Common myeloid progenitor, CD34-positive (primary cell): ENCODE data around the gene ZNF792.
"Not testable (repeated sequence)": the region's sequence is repeated elsewhere in the genome, so short reads cannot be mapped to it uniquely, and the experiment has no call there.

Experiments
- CTCF ChIA-PET: fragments of 350-600 bp; sonication (Branson Sonifier 250); formaldehyde crosslinking; loops from one replicate; lab custom pipeline; 2021; ENCODE audit warnings: antibody characterized with exemption; lab: Charles Lee
- POLR2A ChIA-PET: fragments of 350-600 bp; sonication (Branson Sonifier 250); formaldehyde crosslinking; loops from one replicate; lab custom pipeline; 2021; ENCODE audit warnings: antibody characterized with exemption; lab: Charles Lee
- DNase-seq, 3 donors: peaks; one replicate each; pipeline versions ENCODE4 v3.0.0 to v3.0.0-alpha.2; 2013
- H3K27ac ChIP-seq, 2 experiments: 1 replicate in 1 of 2; 2 replicates in 1 of 2; pipeline ENCODE4 v1.7.0; 2013; ENCODE audit warnings: inconsistent platforms in 2 of 2, low read length in 2 of 2, mild to moderate bottlenecking in 2 of 2, low read depth in 1 of 2, moderate library complexity in 1 of 2; ENCODE audit not compliant: severe bottlenecking in 2 of 2, insufficient read depth in 1 of 2, poor library complexity in 1 of 2
- H3K27me3 ChIP-seq, 5 experiments: replicated peaks in 2 of 5; 1 replicate in 3 of 5; 2 replicates in 2 of 5; pipeline versions ENCODE4 v1.6.1 to v1.7.0; 2013; ENCODE audit warnings: low read length in 4 of 5, mild to moderate bottlenecking in 2 of 5, moderate library complexity in 2 of 5, inconsistent platforms in 1 of 5; ENCODE audit not compliant: insufficient read depth in 5 of 5, control insufficient read depth in 4 of 5
- H3K36me3 ChIP-seq, 4 experiments: 1 replicate in 2 of 4; 2 replicates in 2 of 4; pipeline versions ENCODE4 v1.6.1 to v1.7.0; 2013; ENCODE audit warnings: low read length in 3 of 4, control low read depth in 1 of 4, mild to moderate bottlenecking in 1 of 4; ENCODE audit not compliant: control insufficient read depth in 4 of 4, insufficient read depth in 4 of 4
- H3K4me1 ChIP-seq, 4 experiments: 1 replicate in 3 of 4; 2 replicates in 1 of 4; pipeline versions ENCODE4 v1.6.1 to v1.7.1; 2013; ENCODE audit warnings: low read length in 3 of 4, mild to moderate bottlenecking in 3 of 4, control low read depth in 1 of 4, inconsistent platforms in 1 of 4, moderate library complexity in 1 of 4; ENCODE audit not compliant: control insufficient read depth in 4 of 4, insufficient read depth in 4 of 4; ENCODE audit errors: control extremely low read depth in 1 of 4
- H3K4me3 ChIP-seq, 7 experiments: 1 replicate in 4 of 7; 2 replicates in 3 of 7; pipeline versions ENCODE4 v1.5.1 to v1.7.0; 2013; ENCODE audit warnings: mild to moderate bottlenecking in 7 of 7, low read length in 6 of 7, moderate library complexity in 6 of 7, inconsistent platforms in 2 of 7, low read depth in 2 of 7, control low read depth in 1 of 7; ENCODE audit not compliant: insufficient read depth in 4 of 7, control insufficient read depth in 1 of 7; ENCODE audit errors: extremely low read depth in 1 of 7
- H3K9me3 ChIP-seq, 5 experiments: 1 replicate in 4 of 5; 2 replicates in 1 of 5; pipeline versions ENCODE4 v1.6.1 to v1.7.1; 2013; ENCODE audit warnings: low read length in 4 of 5, mild to moderate bottlenecking in 2 of 5, inconsistent platforms in 1 of 5, low read depth in 1 of 5, moderate library complexity in 1 of 5; ENCODE audit not compliant: control insufficient read depth in 4 of 5, insufficient read depth in 2 of 5; ENCODE audit errors: control extremely low read depth in 1 of 5
- WGBS: methylation state at CpG from one replicate; pipeline ENCODE4 v1.1.5; 2013; ENCODE audit not compliant: insufficient coverage; 5-methylcytosine and 5-hydroxymethylcytosine counted together

Gene ZNF792

DNA sequence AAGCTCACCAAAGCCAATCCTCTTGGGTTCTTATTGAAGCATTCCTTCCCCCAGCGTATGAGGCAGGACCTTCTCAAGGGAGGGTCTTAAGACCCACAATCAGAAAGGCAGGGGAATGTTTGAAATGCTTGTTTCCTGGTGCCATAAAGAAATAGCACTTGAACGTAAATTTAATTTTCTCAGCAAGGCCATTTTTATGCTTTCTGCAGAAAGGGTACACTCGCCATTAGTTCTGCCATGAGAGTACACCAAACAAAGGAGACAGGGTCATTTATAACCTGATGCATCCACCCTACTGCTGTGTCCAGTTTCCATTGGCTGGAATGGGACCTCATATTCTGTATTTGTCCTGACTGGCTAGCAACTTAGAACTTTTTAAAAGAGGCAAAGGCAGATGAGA is 46.9 kb downstream of the ZNF792 start:
- POLR2A ChIA-PET, DNase-seq, CTCF ChIA-PET, H3K4me1 ChIP-seq, H3K36me3 ChIP-seq, H3K4me3 ChIP-seq, H3K27me3 ChIP-seq, H3K27ac ChIP-seq: not testable (repeated sequence)
- WGBS = 100% methylated on average over 3 of the region's 3 CpGs
- H3K9me3 ChIP-seq = peaks cover 3 to 35% (median 13%) of the 10 kb centered on the region in 5 experiments

DNA sequence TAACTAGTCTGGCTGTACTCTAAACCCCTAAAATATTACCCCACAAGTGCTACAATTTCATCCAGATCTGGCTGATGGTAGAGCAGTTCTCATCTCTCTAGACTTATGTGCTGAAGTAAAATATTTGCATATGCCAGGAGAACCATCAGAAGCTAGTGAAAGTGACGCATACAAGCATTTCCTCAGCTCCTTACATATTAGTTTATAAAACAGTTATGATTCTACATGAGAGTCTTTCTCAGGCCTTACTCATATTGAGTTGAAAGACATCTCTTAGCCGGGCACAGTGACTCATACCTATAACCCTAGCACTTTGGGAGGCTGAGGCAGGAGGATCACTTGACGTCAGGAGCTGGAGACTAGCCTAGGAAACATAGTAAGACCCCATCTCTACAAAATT is 53.3 kb downstream of the ZNF792 start:
- WGBS = 100% methylated on average over 1 of the region's 3 CpGs
- Histone ChIP-seq H3K27me3 (peaks cover 0 to 16% (median 4%) of the 10 kb centered on the region in 5 experiments), H3K9me3 (peaks cover 2 to 20% (median 4%) of the 10 kb centered on the region in 5 experiments), H3K4me3 (no peak overlapping the region), H3K27ac (no peak overlapping the region), H3K4me1 (no peaks in the 10 kb centered on the region), H3K36me3 (no peaks in the 10 kb centered on the region)
- POLR2A ChIA-PET = no interaction called here
- CTCF ChIA-PET = no interaction called here
- no peak for DNase-seq
